Suprapubic skin (tissue), 4 donors: ENCODE results near the gene MRPL23. TPM values are rescaled to one million over a fixed set of nuclear protein-coding genes. Genes with fewer than 3 reads are reported as not detected.

Source experiments
- DNase-seq, 2 donors: peaks; one replicate each; pipeline ENCODE4 v3.0.0-alpha.2; 2019; ENCODE audit warnings: low spot score in 2 of 2
- H3K27ac ChIP-seq: fragments of 200-600 bp; sonication (generic); one replicate; pipeline ENCODE4 v1.5.1; 2019
- H3K27me3 ChIP-seq: fragments of 200-600 bp; sonication (generic); one replicate; pipeline ENCODE4 v1.5.1; 2019
- H3K36me3 ChIP-seq: fragments of 200-600 bp; sonication (generic); one replicate; pipeline ENCODE4 v1.5.1; 2019
- H3K4me1 ChIP-seq: fragments of 200-600 bp; sonication (generic); one replicate; pipeline ENCODE4 v1.5.1; 2019
- H3K4me3 ChIP-seq: fragments of 200-600 bp; sonication (generic); one replicate; pipeline ENCODE4 v1.5.1; 2019; ENCODE audit warnings: mild to moderate bottlenecking
- H3K9me3 ChIP-seq: fragments of 200-600 bp; sonication (generic); one replicate; pipeline ENCODE4 v1.5.1; 2019
- EP300 ChIP-seq: sonication (generic); formaldehyde crosslinking; IDR thresholded peaks from one replicate; pipeline ENCODE4 v1.6.1; 2017; ENCODE audit warnings: antibody characterized with exemption
- POLR2A ChIP-seq, 2 donors: fragments of 450-650 bp; IDR thresholded peaks; one replicate each; pipeline ENCODE4 v1.6.1; 2017; ENCODE audit warnings: antibody characterized with exemption in 2 of 2, mild to moderate bottlenecking in 2 of 2, moderate library complexity in 2 of 2
- POLR2AphosphoS5 ChIP-seq, 3 donors: sonication (generic); formaldehyde crosslinking; IDR thresholded peaks; one replicate each; pipeline ENCODE4 v1.6.1; 2017; ENCODE audit warnings: antibody characterized with exemption in 3 of 3
- WGBS: methylation state at CpG from one replicate; pipeline ENCODE4 v1.1.5; 2018; 5-methylcytosine and 5-hydroxymethylcytosine counted together
- total RNA-seq, 4 donors: library from RNA; depleted of rRNA; stranded (reverse); fragments of >200 nt; gene quantifications; one replicate each; pipeline ENCODE4 v1.1.0, GENCODE V29; 2016
- TF ChIP-seq, protein P1 (sequence below), 2 donors: fragments of 200-600 bp in 1 of 2; fragments of 450-650 bp in 1 of 2; sonication (generic) in 1 of 2; IDR thresholded peaks; one replicate each; pipeline ENCODE4 v1.5.1; 2016 to 2019; ENCODE audit warnings: antibody characterized with exemption in 2 of 2, mild to moderate bottlenecking in 1 of 2, moderate library complexity in 1 of 2

The MRPL23 gene
- total RNA-seq, 4 donors from 2014 or later, result 76.9 to 115 (median 103) TPM

DNA sequence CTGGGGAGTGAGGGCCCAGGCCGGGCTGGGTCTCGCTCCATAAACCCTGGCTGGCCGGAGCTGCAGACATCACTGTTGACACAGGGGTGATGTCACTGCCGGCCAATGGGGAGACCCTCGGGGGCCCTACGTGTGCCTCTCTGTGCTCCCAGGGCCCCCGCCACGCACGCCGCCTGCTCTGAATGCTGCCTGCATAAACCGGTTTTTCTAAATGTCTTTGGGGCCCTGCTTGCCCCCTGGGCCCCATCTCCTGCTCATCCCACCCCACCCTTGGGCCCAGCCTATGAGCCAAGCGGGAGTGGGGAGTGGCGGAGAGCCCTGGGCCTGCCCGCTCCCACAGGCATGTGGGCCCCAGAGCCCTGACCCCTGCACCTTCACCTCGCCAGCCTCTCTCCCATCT lies 42.8 kb downstream of the MRPL23 start:
- TF ChIP-seq POLR2A (IDR thresholded peaks at IDR 0.05) (no peak), EP300 (no peak), POLR2AphosphoS5 (IDR thresholded peaks at IDR 0.05) (no peak)
- TF ChIP-seq, protein P1, sequence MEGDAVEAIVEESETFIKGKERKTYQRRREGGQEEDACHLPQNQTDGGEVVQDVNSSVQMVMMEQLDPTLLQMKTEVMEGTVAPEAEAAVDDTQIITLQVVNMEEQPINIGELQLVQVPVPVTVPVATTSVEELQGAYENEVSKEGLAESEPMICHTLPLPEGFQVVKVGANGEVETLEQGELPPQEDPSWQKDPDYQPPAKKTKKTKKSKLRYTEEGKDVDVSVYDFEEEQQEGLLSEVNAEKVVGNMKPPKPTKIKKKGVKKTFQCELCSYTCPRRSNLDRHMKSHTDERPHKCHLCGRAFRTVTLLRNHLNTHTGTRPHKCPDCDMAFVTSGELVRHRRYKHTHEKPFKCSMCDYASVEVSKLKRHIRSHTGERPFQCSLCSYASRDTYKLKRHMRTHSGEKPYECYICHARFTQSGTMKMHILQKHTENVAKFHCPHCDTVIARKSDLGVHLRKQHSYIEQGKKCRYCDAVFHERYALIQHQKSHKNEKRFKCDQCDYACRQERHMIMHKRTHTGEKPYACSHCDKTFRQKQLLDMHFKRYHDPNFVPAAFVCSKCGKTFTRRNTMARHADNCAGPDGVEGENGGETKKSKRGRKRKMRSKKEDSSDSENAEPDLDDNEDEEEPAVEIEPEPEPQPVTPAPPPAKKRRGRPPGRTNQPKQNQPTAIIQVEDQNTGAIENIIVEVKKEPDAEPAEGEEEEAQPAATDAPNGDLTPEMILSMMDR (IDR thresholded peaks at IDR 0.05), result no peak
- no peaks in the 10 kb centered on the region for H3K36me3 ChIP-seq
- WGBS, result no CpG with 5 or more reads among the region's 15 CpGs

DNA sequence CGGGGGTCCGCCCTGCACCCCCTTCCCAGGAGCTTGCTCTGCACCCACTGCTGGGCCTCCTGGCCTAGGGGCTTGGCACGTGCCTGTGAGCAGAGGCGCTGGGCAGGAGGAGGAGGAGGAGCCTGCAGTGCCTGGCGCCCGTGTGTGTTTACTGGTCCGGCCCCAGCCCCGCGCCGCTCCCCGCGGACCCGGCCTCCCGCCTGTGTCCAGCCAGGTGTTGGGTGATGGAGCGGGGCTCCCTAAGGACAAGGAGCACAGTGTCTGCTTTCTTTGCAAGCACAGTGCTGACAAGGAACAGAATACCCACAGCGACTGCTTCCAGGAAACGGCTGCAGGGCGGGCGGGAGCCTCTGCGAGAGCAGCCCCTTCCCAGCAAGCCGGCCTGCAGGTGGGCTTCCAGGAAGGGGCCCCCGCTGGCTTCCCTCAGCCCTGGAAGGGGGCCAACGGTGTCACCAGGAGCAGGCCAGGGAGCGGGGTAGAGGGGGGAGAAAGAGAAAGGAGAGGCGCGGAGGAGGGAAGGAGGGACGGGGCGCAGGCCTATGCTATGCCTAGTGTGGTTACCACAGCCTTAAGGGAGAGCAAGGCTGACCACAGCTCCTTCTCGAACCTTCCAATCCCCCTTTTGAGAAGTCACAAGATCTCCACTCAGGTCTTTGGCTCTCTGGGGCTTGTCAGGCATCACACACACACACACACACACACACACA lies 43.9 kb downstream of the MRPL23 start:
- Histone ChIP-seq H3K36me3 (no peaks in the 10 kb centered on the region), H3K27ac (no peak overlapping the region), H3K9me3 (no peaks in the 10 kb centered on the region), H3K4me3 (no peak overlapping the region), H3K27me3 (no peaks in the 10 kb centered on the region), H3K4me1 (no peaks in the 10 kb centered on the region)
- TF ChIP-seq, protein P1 (IDR thresholded peaks at IDR 0.05), result no peak
- TF ChIP-seq POLR2A (IDR thresholded peaks at IDR 0.05) (no peak), EP300 (no peak)
- WGBS, result no CpG with 5 or more reads among the region's 29 CpGs
- DNase-seq, result no peak

More for the DNA sequence above, 42.8 kb downstream of the MRPL23 start:
- Histone ChIP-seq H3K4me1 (no peaks in the 10 kb centered on the region), H3K27me3 (no peaks in the 10 kb centered on the region), H3K4me3 (no peak overlapping the region), H3K27ac (no peak overlapping the region), H3K9me3 (no peaks in the 10 kb centered on the region)
- DNase-seq, result no peak

DNA sequence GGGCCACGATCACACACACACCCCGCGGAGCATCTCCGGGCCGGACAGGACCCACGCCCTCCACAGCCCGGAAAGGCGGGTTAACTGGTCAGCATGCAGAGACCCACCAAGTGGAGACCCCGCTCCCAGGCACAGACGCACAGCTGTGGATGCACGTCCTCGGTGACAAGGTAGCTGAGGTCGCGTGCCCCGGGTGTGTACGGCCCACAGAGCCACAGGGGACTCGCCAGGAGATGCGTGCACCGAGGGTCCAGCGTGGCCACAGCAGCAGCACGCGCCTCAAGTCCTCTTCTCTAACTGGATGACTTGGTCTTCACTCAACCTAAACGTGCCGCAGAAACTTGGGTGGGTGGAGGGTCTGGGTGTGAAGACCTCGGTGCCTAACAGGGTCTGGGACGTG lies 45.0 kb downstream of the MRPL23 start:
- H3K9me3 ChIP-seq, result no peaks in the 10 kb centered on the region
- H3K4me1 ChIP-seq, result no peaks in the 10 kb centered on the region
- no peak overlapping the region for H3K27ac ChIP-seq
- no peaks in the 10 kb centered on the region for H3K36me3 ChIP-seq
- H3K4me3 ChIP-seq, result no peak overlapping the region
- DNase-seq, result peak in 1 of 2 donors; percentile 53
- H3K27me3 ChIP-seq, result no peaks in the 10 kb centered on the region
- WGBS, result no CpG with 5 or more reads among the region's 26 CpGs
- no peak for TF ChIP-seq POLR2A (IDR thresholded peaks at IDR 0.05)
- TF ChIP-seq EP300, result no peak
- TF ChIP-seq, protein P1 (IDR thresholded peaks at IDR 0.05), result no peak
- no peak for TF ChIP-seq POLR2AphosphoS5 (IDR thresholded peaks at IDR 0.05)

DNA sequence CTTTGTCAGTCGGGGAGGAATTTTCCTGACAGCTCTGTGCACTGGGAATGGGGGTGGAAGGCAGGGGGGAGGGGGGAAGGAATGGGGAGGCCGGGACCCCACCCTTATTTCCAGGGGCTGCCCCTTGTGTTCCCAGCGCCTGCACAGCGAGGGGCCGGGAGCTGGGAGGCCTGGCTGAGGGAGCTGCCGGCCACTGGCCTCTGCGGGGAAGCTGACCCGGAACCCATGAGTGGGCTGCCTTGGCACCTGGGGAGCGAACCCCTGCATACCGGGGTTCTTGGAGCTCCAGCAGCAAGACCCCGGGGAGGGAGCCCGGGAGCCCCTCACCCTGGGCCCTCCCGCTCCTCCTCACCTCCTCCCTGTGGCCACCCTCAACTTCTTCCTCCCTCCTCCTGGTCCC lies 47.0 kb downstream of the MRPL23 start:
- no peaks in the 10 kb centered on the region for H3K9me3 ChIP-seq
- no peak overlapping the region for H3K4me3 ChIP-seq
- H3K27me3 ChIP-seq, result no peaks in the 10 kb centered on the region
- TF ChIP-seq POLR2AphosphoS5 (IDR thresholded peaks at IDR 0.05), result no peak
- no peak for TF ChIP-seq EP300
- no peak for TF ChIP-seq POLR2A (IDR thresholded peaks at IDR 0.05)
- TF ChIP-seq, protein P1 (IDR thresholded peaks at IDR 0.05), result no peak
- WGBS, result no CpG with 5 or more reads among the region's 13 CpGs
- H3K4me1 ChIP-seq, result no peaks in the 10 kb centered on the region
- H3K27ac ChIP-seq, result no peak overlapping the region
- no peak for DNase-seq
- no peaks in the 10 kb centered on the region for H3K36me3 ChIP-seq

DNA sequence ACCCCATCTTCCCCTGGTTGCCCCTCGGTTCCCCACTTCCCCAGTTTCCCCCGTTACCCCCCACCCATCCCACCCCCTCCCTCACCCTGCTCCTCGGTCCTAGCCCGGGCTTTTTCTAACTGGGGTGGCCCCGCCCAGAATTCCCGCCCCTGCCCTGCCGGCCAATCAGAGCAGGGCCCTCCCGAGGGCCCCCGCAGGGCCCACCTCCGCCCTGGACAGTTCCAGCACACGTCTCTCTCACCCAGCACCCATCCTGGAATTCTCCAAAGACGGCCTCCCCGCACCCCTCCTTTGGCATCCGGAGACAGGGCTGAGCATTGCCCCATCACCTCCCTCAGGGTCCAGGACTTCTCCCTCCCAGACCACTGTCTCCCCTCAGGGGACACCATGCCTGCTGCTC lies 50.6 kb downstream of the MRPL23 start, which contains the start of gene H19:
Gene H19 (minus strand): TSS at position 88 of the 400 bp plus-strand sequence.
- WGBS, result no CpG with 5 or more reads among the region's 14 CpGs
- no peak within 1 kb of the TSS for H3K4me3 ChIP-seq

More for the DNA sequence above, 50.6 kb downstream of the MRPL23 start, which contains the start of gene H19:
- no peak for DNase-seq
- Histone ChIP-seq H3K27ac (no peak within 1 kb of the TSS), H3K9me3 (no peaks in the 10 kb centered on the region), H3K27me3 (no peaks in the 10 kb centered on the region), H3K4me1 (no peaks in the 10 kb centered on the region), H3K36me3 (no peaks in the 10 kb centered on the region)
- TF ChIP-seq, protein P1 (IDR thresholded peaks at IDR 0.05), result no peak
- TF ChIP-seq POLR2A (IDR thresholded peaks at IDR 0.05) (no peak), POLR2AphosphoS5 (IDR thresholded peaks at IDR 0.05) (no peak), EP300 (no peak)
